ENCODE measurements around the gene DAPL1.
"Not testable (repeated sequence)": the region's sequence is repeated elsewhere in the genome, so short reads cannot be mapped to it uniquely, and the experiment has no call there.

The DAPL1 gene

GRCh38 chr2:158848031-158848970, 53.2 kb downstream of the DAPL1 start:
- DNase-seq; in situ Hi-C loops (cut with HindIII; ENCODE audit: low pct_ligation_motif_present, low pct_unique_long_range_greater_than_20kb, low sequenced_read_pairs): not testable (repeated sequence)

GRCh38 chr2:158860179-158860578, 65.1 kb downstream of the DAPL1 start:
- DNase-seq; in situ Hi-C loops (cut with HindIII; ENCODE audit: low pct_ligation_motif_present, low pct_unique_long_range_greater_than_20kb, low sequenced_read_pairs): not testable (repeated sequence)

DNA sequence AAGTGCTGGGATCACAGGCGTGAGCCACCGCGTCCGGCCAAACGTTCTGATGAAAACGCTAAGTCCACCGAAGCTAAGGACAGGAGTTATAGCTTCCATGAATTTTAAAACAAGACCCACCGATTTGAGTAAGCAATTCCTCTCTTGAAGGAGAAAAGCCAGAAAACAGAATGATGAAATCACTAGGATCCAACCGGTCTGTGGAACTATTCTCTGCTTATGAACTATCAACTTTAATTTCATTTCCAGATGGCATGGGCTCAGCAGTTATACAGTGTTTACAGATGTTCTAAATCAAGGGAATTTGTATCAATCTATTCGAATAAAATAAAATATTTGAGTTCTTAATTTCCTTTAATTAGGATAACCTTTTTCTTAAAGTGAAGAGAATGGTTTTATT, 66.5 kb downstream of the DAPL1 start:
- DNase-seq; in situ Hi-C loops (cut with HindIII; ENCODE audit: low pct_ligation_motif_present, low pct_unique_long_range_greater_than_20kb, low sequenced_read_pairs): not testable (repeated sequence)

DNA sequence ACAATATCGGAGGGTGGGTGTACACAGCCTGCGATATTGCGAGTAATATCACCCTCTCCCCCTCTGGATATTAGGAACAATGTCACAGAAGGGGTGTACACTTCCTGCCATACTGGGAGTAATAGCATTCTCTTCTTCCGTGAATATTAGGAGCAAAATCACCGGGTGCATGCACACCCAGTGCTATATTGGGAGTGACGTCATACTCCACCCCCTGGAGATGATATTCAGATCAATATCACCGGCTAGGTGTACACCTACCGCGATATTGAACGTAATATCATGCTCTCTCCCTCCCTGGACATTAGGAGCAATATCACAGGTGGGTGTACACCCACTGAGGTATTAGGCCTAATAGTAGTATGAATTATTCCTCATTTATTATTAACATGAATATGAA, 70.4 kb downstream of the DAPL1 start:
- in situ Hi-C loops (cut with HindIII; ENCODE audit: low pct_ligation_motif_present, low pct_unique_long_range_greater_than_20kb, low sequenced_read_pairs) = not testable (repeated sequence)

More for the DNA sequence above, 70.4 kb downstream of the DAPL1 start:
- DNase-seq = not testable (repeated sequence)
